Liver (tissue), 2 donors: ENCODE results near the gene AHRR.

ENCODE experiments used
- CTCF ChIP-seq: fragments of 150-350 bp; IDR thresholded peaks from 2 replicates; pipeline ENCODE4 v1.5.1; 2017; ENCODE audit warnings: improper control_type of control experiment, low read depth, low read length; ENCODE audit not compliant: missing input control
- FOXA2 ChIP-seq: IDR thresholded peaks from 2 replicates; pipeline ENCODE4 v1.6.1; 2016; ENCODE audit warnings: antibody characterized with exemption
- TF ChIP-seq, protein P1 (sequence below): IDR thresholded peaks from 2 replicates; pipeline ENCODE4 v1.6.1; 2016; ENCODE audit warnings: antibody characterized with exemption
- TF ChIP-seq, protein P2 (sequence below): IDR thresholded peaks from 2 replicates; pipeline ENCODE4 v1.6.1; 2016; ENCODE audit warnings: antibody characterized with exemption, mild to moderate bottlenecking
- donor health status: healthy.

GRCh38 chr5:444226-444625 is 122.7 kb downstream of the AHRR start:
- no peak for TF ChIP-seq CTCF
- TF ChIP-seq, protein P1, sequence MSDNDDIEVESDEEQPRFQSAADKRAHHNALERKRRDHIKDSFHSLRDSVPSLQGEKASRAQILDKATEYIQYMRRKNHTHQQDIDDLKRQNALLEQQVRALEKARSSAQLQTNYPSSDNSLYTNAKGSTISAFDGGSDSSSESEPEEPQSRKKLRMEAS = no peak
- TF ChIP-seq FOXA2 = no peak
- TF ChIP-seq, protein P2, sequence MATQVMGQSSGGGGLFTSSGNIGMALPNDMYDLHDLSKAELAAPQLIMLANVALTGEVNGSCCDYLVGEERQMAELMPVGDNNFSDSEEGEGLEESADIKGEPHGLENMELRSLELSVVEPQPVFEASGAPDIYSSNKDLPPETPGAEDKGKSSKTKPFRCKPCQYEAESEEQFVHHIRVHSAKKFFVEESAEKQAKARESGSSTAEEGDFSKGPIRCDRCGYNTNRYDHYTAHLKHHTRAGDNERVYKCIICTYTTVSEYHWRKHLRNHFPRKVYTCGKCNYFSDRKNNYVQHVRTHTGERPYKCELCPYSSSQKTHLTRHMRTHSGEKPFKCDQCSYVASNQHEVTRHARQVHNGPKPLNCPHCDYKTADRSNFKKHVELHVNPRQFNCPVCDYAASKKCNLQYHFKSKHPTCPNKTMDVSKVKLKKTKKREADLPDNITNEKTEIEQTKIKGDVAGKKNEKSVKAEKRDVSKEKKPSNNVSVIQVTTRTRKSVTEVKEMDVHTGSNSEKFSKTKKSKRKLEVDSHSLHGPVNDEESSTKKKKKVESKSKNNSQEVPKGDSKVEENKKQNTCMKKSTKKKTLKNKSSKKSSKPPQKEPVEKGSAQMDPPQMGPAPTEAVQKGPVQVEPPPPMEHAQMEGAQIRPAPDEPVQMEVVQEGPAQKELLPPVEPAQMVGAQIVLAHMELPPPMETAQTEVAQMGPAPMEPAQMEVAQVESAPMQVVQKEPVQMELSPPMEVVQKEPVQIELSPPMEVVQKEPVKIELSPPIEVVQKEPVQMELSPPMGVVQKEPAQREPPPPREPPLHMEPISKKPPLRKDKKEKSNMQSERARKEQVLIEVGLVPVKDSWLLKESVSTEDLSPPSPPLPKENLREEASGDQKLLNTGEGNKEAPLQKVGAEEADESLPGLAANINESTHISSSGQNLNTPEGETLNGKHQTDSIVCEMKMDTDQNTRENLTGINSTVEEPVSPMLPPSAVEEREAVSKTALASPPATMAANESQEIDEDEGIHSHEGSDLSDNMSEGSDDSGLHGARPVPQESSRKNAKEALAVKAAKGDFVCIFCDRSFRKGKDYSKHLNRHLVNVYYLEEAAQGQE = no peak
